Endothelial cell (in vitro differentiated cells): ENCODE results near the gene TNS2. TPM values are rescaled to one million over a fixed set of nuclear protein-coding genes. Genes with fewer than 3 reads are reported as not detected.
"Not testable (repeated sequence)": the region's sequence is repeated elsewhere in the genome, so short reads cannot be mapped to it uniquely, and the experiment has no call there.

ENCODE experiments used
- DNase-seq: peaks from one replicate; pipeline ENCODE4 v3.0.0; 2021; ENCODE audit warnings: low spot score
- H3K27ac Mint-ChIP-seq: one replicate; pipeline ENCODE4 v1.8.0; 2021; ENCODE audit warnings: mixed read lengths, inconsistent platforms; ENCODE audit not compliant: unreplicated experiment
- H3K27me3 Mint-ChIP-seq: one replicate; pipeline ENCODE4 v1.8.0; 2021; ENCODE audit warnings: mild to moderate bottlenecking, moderate library complexity, mixed read lengths, inconsistent platforms; ENCODE audit not compliant: unreplicated experiment
- H3K36me3 Mint-ChIP-seq: one replicate; pipeline ENCODE4 v1.8.0; 2021; ENCODE audit warnings: mild to moderate bottlenecking, low read depth, mixed read lengths, inconsistent platforms; ENCODE audit not compliant: unreplicated experiment
- H3K4me1 Mint-ChIP-seq: one replicate; pipeline ENCODE4 v1.8.0; 2021; ENCODE audit warnings: mild to moderate bottlenecking, mixed read lengths, inconsistent platforms; ENCODE audit not compliant: unreplicated experiment
- H3K4me3 Mint-ChIP-seq: one replicate; pipeline ENCODE4 v1.8.0; 2021; ENCODE audit warnings: mild to moderate bottlenecking, mixed read lengths, inconsistent platforms; ENCODE audit not compliant: unreplicated experiment
- H3K9me3 Mint-ChIP-seq: one replicate; pipeline ENCODE4 v1.8.0; 2021; ENCODE audit warnings: mixed read lengths, inconsistent platforms; ENCODE audit not compliant: unreplicated experiment
- CTCF ChIP-seq: fragments of 200-600 bp; sonication (generic); IDR thresholded peaks from one replicate; pipeline ENCODE4 v1.5.0; 2021; ENCODE audit warnings: antibody characterized with exemption; ENCODE audit not compliant: unreplicated experiment
- total RNA-seq: library from RNA; stranded (reverse); fragmentation: NEBNext Ultra II Directional; extraction: Animal tissue kit (Norgen Biotek cat#: 25700); gene quantifications from one replicate; pipeline ENCODE4 v1.2.1, GENCODE V29; 2021; ENCODE audit not compliant: unreplicated experiment

TNS2 gene
- total RNA-seq, 1 donor from 2014 or later, result 112 TPM

GRCh38 chr12:53091756-53092155 is 41.9 kb downstream of the TNS2 start:
- no peaks in the 10 kb centered on the region for H3K36me3 Mint-ChIP-seq
- TF ChIP-seq CTCF, result no peak
- peaks cover 16% of the 10 kb centered on the region for H3K27me3 Mint-ChIP-seq
- DNase-seq, result no peak
- peaks cover 13% of the 10 kb centered on the region for H3K4me1 Mint-ChIP-seq
- no peak overlapping the region for H3K4me3 Mint-ChIP-seq
- H3K27ac Mint-ChIP-seq, result no peak overlapping the region
- H3K9me3 Mint-ChIP-seq, result no peaks in the 10 kb centered on the region

- H3K4me3 Mint-ChIP-seq, result no peak overlapping the region
- DNase-seq, result no peak
- peaks cover 28% of the 10 kb centered on the region for H3K4me1 Mint-ChIP-seq
- H3K9me3 Mint-ChIP-seq, result no peaks in the 10 kb centered on the region
- H3K36me3 Mint-ChIP-seq, result no peaks in the 10 kb centered on the region
- no peak overlapping the region for H3K27ac Mint-ChIP-seq
- peaks cover 20% of the 10 kb centered on the region for H3K27me3 Mint-ChIP-seq
- TF ChIP-seq CTCF, result no peak
These were observed 44.0 kb downstream of the TNS2 start for GRCh38 chr12:53093777-53094393.

- Mint-ChIP-seq H3K4me3 (no peak overlapping the region), H3K9me3 (no peaks in the 10 kb centered on the region), H3K4me1 (peaks cover 33% of the 10 kb centered on the region), H3K27ac (no peak overlapping the region), H3K36me3 (no peaks in the 10 kb centered on the region), H3K27me3 (peaks cover 25% of the 10 kb centered on the region)
- TF ChIP-seq CTCF, result no peak
- no peak for DNase-seq
These were observed 44.5 kb downstream of the TNS2 start for GRCh38 chr12:53094394-53094787.

- H3K27ac Mint-ChIP-seq, H3K36me3 Mint-ChIP-seq, DNase-seq, H3K4me3 Mint-ChIP-seq, H3K9me3 Mint-ChIP-seq: not testable (repeated sequence)
- peaks cover 24% of the 10 kb centered on the region for H3K27me3 Mint-ChIP-seq
- H3K4me1 Mint-ChIP-seq, result peaks cover 34% of the 10 kb centered on the region
These were observed 45.1 kb downstream of the TNS2 start for GRCh38 chr12:53094796-53095595.

GRCh38 chr12:53095596-53095895 is 45.7 kb downstream of the TNS2 start:
- peaks cover 24% of the 10 kb centered on the region for H3K27me3 Mint-ChIP-seq
- H3K27ac Mint-ChIP-seq, H3K36me3 Mint-ChIP-seq, H3K4me3 Mint-ChIP-seq, H3K9me3 Mint-ChIP-seq, DNase-seq: not testable (repeated sequence)
- peaks cover 34% of the 10 kb centered on the region for H3K4me1 Mint-ChIP-seq

GRCh38 chr12:53096089-53096741 is 46.4 kb downstream of the TNS2 start:
- no peaks in the 10 kb centered on the region for H3K9me3 Mint-ChIP-seq
- H3K4me3 Mint-ChIP-seq, result peak overlapping the region; percentile 88
- peaks cover 34% of the 10 kb centered on the region for H3K4me1 Mint-ChIP-seq
- H3K27me3 Mint-ChIP-seq, result peaks cover 24% of the 10 kb centered on the region
- H3K36me3 Mint-ChIP-seq, result no peaks in the 10 kb centered on the region
- no peak for TF ChIP-seq CTCF
- no peak for DNase-seq
- no peak overlapping the region for H3K27ac Mint-ChIP-seq
